Astrocyte of the cerebellum (primary cell): ENCODE measurements around the gene LMNTD2.

Experiments used
- DNase-seq: peaks from one replicate; pipeline ENCODE4 v3.0.0-alpha.2; 2011; ENCODE audit warnings: low read depth
- H3K4me3 ChIP-seq: 2 replicates; pipeline ENCODE4 v1.5.1; 2011; ENCODE audit warnings: mild to moderate bottlenecking, low read depth, low read length, moderate library complexity
- CTCF ChIP-seq: IDR thresholded peaks from 2 replicates; pipeline ENCODE4 v1.5.1; 2012; ENCODE audit warnings: low read length, low read depth, moderate library complexity, mild to moderate bottlenecking; ENCODE audit errors: missing control alignments
- in situ Hi-C: cut with HindIII; loops from 2 replicates; pipeline ENCODE4 v1.10.0; 2017; ENCODE audit warnings: low sequenced_read_pairs

LMNTD2 gene

GRCh38 chr11:581342-581741 lies 20.8 kb upstream of the LMNTD2 start:
- TF ChIP-seq CTCF: no peak
- no peak overlapping the region for H3K4me3 ChIP-seq
- in situ Hi-C loops: no loop called here
- DNase-seq: no peak

- in situ Hi-C loops: no loop called here
- H3K4me3 ChIP-seq: no peak overlapping the region
- TF ChIP-seq CTCF: no peak
- no peak for DNase-seq
These were observed 19.5 kb upstream of the LMNTD2 start for GRCh38 chr11:579830-580601.

- TF ChIP-seq CTCF: no peak
- DNase-seq: no peak
- H3K4me3 ChIP-seq: peak overlapping the region; percentile 72
- in situ Hi-C loops: no loop called here
These were observed 17.9 kb upstream of the LMNTD2 start for GRCh38 chr11:578276-579035.

- H3K4me3 ChIP-seq: peak overlapping the region; percentile 72
- no peak for DNase-seq
- in situ Hi-C loops: no loop called here
- TF ChIP-seq CTCF: no peak
These were observed 17.0 kb upstream of the LMNTD2 start for GRCh38 chr11:577611-577894.

DNA sequence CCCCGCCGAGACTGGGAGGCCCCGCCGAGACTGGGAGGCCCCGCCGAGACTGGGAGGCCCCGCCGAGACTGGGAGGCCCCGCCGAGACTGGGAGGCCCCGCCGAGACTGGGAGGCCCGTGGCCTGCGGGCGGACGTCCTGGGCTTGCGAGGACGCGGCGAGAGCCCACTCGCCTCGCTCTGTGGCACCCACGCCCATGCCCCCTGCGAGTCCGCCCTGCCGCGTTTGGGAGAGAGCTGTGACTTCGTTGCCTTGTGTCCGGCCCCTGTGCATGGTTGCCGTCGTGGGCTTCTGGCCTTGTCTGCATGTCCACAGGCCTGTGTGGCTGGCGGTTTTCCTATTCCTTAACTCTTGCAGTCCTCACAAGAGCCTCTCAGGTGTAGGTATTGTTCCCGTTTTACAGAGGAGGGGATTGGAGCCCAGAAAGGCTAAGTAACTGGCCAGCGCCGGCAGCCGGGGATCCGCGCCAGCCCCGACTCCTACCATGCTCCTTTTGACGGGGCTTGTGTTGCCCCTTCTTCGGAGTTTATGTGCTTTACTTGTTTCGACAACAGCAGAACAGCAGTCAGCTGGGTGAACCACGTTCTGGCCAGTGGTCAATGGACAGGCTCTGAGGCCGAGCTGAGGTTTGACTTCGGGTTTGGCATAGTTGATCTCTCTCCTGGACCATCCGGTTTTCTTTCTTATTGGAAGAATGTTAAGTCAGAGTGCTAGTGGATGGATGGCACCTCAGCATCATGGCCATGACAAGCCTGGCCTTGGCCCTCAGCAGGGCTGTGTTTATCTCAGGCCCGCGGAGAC lies 16.5 kb upstream of the LMNTD2 start:
- TF ChIP-seq CTCF: no peak
- H3K4me3 ChIP-seq: peak overlapping the region; percentile 72
- in situ Hi-C loops: no loop called here
- no peak for DNase-seq

GRCh38 chr11:575996-576768 lies 15.6 kb upstream of the LMNTD2 start, which contains the start of gene PHRF1:
PHRF1 (plus strand) TSS chr11:576470; CDS start chr11:581513, 5,043 bp downstream.
- DNase-seq: peak; percentile 80
- no peak for TF ChIP-seq CTCF
- in situ Hi-C loops: no loop called here
- peak within 1 kb of the TSS; percentile 72 for H3K4me3 ChIP-seq
